ENCODE data around the gene HECW1.

DNA sequence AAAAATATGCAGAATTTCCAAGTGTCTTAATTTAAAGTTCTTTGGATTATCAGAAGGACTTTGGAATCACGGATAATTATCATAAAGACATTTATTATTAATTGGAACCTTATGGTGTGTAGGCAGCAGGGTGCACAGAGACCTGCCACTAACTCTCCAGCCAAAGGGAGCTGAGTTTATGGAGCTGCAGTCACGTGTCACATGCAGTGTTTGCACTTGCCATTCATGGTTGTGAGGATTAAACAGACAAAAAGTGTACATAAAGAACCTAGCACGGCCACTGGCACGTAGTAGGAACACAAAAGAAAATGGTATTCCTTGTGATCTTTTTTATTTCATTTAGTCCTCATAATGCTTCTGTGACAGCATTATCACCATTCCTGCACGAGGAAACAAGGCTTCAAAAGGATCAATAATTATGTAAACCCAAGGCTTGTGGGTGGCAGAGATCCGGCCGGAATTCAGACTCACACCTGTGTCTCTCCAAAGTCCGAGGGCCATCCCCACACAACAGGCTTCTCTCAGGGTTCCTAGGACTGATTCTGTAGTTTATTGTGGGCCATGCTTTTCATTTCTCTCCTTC lies 326.5 kb downstream of the HECW1 start:
- no peak for TF ChIP-seq POLR2AphosphoS5 (IDR thresholded peaks at IDR 0.05; ENCODE audit: low read depth, low read length)
- no peak for TF ChIP-seq SIN3A (IDR thresholded peaks at IDR 0.05; ENCODE audit: borderline replicate concordance, insufficient read depth, low read length)
